ENCODE data around the gene TIAM1.

DNA sequence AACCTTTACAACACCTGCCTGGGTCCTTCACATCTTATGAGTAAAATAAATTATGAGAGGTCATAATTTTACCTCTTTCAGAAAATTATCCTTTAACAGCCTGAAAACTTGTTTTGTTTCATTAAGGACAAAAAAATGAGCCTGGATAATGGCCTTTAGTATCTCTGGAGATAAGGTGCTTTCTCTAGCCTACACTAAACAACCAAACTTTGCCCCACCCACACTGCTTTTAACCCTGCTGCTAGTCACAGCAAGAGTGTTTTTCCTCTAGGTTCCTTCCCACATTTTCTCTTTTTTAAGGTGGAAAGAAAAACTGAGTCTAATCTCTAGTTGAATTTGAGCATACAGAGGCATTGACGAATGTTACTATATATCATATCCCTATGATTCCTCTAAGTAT is 204.0 kb downstream of the TIAM1 start:
- TF ChIP-seq, protein P1, sequence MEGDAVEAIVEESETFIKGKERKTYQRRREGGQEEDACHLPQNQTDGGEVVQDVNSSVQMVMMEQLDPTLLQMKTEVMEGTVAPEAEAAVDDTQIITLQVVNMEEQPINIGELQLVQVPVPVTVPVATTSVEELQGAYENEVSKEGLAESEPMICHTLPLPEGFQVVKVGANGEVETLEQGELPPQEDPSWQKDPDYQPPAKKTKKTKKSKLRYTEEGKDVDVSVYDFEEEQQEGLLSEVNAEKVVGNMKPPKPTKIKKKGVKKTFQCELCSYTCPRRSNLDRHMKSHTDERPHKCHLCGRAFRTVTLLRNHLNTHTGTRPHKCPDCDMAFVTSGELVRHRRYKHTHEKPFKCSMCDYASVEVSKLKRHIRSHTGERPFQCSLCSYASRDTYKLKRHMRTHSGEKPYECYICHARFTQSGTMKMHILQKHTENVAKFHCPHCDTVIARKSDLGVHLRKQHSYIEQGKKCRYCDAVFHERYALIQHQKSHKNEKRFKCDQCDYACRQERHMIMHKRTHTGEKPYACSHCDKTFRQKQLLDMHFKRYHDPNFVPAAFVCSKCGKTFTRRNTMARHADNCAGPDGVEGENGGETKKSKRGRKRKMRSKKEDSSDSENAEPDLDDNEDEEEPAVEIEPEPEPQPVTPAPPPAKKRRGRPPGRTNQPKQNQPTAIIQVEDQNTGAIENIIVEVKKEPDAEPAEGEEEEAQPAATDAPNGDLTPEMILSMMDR (IDR thresholded peaks at IDR 0.05), result no peak
- TF ChIP-seq POLR2A (IDR thresholded peaks at IDR 0.05) (no peak), POLR2AphosphoS5 (IDR thresholded peaks at IDR 0.05; ENCODE audit: insufficient read depth in 1 of 2, low read depth in 1 of 2) (no peak)

Data from vagina (tissue), 2 donors.